GM18873 (cell line): Measurements from ENCODE around the gene MTHFD1L.
"Not testable (repeated sequence)": the region's sequence is repeated elsewhere in the genome, so short reads cannot be mapped to it uniquely, and the experiment has no call there.

Experiments used
- ATAC-seq: cut with Tn5 transposase; IDR thresholded peaks from one replicate; pipeline ENCODE4 v1.9.1; 2021; ENCODE audit warnings: mild to moderate bottlenecking, moderate library complexity, moderate number of reproducible peaks; ENCODE audit not compliant: unreplicated experiment, low FRiP score

Gene MTHFD1L

DNA sequence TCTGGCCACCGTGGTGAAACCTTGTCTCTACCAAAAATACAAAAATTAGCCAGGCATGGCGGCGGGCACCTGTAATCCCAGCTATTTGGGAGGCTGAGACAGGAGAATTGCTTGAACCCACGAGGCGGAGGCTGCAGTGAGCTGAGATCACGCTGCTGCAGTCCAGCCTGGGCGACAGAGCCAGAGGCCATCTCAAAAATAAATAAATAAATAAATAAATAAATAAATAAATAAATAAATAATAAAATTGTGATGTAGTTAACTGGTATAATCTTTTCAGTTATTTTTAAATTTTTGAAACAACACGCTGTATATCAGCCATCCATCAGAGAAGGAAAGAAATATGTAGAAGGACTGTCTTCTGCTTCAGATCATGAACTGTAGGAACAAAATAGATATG lies 221.6 kb downstream of the MTHFD1L start:
- ATAC-seq, result not testable (repeated sequence)

DNA sequence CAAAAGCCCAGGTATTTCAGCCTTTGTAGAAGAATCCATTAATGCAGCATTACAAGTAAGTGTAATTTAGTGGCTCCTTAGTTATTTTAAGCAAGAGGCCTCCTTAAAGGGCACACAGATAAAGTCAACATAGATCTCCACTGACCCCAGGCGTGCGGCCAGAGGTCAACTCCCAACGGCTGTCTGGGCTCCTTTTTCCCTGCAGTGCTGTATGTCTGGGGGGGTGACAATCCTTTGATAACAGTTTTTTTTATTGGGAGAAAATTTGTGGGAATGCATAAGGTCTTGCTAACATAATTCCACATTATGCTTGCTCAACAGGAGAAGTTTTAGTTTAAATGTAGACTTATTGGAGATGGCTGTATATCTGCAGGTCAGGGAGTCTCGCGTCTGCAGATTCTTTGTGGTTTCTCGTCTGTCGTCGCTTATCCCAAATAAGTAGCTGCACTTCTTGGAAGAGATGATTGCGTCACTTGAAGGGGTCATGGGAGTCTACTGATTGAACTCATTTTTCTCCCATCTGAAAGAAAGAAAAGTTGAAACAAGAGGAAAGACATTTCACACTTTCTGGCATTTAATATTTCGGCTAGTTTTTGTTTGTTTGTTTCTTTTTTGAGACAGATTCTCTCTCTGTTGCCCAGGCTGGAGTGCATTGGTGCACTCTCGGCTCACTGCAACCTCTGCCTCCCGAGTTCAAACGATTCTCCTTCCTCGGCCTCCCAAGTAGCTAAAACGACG lies 222.5 kb downstream of the MTHFD1L start:
- ATAC-seq, result no peak

DNA sequence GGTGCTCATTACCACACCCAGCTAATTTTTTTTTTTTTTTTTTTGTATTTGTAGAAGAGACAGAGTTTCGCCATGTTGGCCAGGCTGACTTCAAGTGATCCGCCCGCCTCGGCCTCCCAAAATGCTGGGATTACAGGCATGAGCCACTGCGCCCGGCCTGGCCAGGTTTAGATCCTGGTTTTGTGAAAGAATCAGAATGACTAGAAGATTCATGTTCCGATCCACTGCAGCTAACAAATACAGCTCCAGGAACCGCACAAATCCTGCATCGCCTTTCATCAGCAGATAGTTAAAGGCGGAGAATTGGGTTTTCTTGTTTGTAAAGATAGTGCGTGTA lies 223.1 kb downstream of the MTHFD1L start:
- no peak for ATAC-seq

DNA sequence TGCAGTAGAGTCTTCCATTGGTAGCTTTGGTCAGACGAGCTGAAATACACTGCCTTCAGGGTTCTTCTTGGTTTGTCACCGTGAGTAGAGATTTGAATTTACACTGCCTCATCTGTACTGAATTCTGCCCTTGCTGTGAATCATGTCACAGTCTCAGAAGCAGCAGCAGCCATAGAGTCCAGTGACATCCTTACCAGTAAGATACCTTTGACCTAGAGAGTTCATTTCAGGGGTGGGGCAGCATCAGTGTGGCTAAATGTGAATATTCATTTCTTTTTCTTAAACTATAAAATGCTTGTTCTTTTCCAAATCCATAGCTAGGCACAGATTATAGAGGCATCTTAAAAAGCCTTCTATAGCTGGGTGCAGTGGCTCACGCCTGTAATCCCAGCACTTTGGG lies 223.5 kb downstream of the MTHFD1L start:
- no peak for ATAC-seq

DNA sequence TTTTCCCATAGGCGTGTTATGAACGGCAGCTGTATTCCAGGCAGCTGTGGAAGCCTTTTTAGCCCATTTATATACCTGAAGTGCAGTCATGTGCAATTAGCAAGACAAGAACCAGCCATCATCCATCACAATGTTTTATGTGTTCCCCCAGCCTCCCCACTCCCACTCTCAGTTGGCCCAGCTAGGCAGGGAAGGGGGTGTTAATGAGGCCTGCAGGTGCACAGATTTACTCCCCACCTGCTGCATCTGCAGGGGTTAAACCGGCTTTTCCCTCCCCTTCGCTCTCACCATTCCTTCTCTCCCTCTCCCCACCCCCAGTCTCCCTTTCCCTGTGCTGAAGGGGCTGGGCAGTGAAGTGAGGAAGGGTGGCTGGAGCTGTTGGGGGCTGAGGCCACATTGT lies 224.5 kb downstream of the MTHFD1L start:
- no peak for ATAC-seq

DNA sequence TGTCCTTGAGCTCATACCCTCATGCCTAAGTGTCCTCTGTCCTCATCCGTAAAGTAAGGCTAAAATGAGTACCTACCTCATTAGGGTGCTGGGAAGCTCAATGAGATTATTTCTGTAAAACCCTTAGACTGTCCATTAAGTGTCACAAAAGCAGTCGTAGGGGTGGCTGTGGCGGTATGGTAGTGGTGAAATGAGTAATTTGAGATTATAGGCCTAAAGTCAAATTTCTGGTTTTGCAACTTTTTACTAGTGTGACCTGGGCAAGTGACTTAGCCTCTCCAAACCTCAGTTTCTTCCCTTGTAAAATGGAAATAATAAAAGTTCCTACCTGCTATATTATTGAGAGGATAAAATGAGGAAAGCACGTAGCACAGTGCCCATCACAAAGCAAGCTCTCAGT lies 226.1 kb downstream of the MTHFD1L start:
- ATAC-seq, result no peak

DNA sequence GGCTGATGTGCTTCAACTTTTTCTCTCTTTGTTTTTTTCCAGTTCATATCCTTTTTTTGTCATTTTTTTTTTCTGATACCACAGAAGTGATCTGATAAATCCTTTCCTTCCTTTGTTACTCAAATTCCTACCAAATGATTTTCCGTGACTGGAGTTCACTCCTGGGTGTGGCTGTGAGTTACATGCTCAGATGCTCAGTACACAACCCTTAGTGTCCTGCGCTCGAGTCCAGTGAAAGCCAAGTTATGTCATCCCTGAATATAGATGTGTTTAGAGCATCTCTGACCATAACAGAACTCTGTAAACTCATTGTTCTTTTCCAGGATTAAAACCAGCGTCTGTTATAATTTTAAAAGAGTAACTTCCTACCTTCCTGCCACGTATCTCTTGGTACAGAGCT lies 227.1 kb downstream of the MTHFD1L start:
- ATAC-seq, result no peak

DNA sequence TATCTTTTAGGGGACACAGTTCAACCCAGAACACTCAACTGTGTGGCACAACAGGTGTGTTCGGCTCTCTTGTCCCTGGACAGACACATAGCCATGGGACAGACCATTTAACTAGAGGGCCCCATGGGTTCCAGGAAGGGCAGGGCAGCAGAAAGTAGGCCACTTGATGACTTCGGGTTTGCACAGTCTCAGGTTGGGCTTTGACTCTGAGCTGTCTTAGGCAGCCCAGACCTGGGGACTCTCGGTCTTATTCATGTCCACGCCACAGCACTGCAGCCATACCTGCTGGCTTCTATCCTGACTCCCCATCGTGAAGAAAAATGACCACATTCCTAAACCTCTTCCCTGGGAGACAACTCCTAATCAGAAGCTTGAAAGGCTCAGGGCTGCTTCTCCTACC lies 228.2 kb downstream of the MTHFD1L start:
- no peak for ATAC-seq

DNA sequence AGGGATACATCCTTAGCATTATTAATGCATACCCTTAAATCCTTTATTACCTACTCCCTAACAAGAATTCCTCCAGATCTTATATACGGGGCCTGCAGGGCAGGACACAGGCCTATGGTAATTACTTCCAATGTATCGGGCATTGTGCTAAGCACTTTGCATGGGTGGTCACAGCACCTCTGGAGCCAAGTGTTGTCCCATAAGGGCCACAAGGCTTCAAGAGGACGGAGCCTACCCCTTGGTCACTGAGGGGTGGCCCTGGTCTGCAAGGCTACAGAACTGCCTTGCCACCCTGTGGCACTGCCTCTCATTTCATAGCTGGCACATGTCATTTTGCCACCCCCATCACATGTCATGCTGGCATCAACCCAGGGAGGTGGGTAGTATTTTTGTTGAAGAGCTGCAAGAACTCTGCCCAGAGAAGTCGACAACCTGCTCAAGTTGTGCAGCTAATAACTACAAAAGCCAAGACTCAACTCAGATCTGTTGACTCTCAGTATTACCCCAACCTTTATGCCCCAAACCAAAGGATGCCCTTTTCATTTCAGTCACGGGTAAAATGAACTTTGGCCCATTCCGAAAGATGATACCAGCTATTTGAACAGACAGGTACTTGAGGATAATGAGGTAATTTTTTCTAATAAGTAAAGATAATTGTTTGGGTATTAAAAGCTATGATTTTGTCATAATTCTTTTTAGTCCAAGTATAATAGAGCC lies 230.2 kb downstream of the MTHFD1L start:
- ATAC-seq, result no peak

DNA sequence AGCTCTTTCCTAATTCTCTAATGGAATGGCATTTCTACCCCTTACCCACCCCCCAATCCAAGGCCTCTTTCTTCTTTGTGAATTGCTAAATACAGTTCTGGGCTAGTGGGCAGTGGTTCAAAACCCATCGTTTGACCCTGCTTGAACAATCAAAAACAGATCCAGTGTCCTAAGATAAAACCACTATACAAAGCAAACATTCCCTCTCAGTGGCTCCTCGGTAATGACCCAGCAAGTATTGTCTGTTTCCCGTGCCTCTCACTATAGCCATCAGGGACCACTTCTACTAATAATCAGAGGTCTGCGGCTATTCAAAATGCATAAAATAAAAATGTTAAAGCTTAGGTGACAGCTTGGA lies 230.7 kb downstream of the MTHFD1L start:
- no peak for ATAC-seq

DNA sequence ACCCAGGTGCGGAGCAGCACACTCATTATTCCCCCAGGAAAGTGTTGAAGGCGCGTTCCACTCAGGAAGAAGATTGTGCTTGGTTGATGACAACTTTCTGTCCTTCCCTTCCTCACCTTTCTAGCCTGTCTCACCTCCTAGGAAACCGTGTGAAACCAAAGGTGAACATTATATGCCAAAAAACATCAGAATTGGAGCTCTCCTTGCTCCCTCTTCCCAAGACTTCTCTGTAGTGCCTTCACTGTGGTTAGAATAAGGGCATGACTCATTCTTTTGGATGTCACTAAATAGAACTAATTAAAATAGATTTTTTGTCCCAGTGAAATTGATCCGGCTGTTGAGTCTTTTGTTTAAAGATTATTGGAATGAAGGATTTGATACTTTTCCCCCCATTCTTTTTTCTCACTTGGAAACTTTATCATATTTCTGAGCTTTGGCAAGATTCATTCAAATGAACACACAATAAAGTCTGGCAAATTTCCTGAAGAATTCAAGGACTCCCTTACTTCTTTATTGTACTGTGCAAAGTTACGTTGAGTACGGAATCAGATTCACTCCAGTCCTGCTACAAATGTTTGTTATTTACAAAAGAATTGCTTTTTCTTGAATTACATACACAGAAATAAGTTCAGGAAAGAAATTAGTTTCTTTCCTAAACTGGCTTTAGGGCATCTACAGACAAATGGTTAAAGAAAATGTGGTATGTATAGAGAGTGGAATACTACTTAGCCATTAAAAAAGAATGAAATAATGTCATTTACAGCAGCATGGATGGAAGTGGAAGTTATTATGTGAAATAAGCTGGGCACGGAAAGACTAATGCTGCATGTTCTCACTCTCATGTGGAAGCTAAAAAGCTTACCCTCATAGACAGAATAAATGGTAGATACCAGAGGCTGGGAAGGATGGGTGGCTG lies 231.4 kb downstream of the MTHFD1L start:
- no peak for ATAC-seq

DNA sequence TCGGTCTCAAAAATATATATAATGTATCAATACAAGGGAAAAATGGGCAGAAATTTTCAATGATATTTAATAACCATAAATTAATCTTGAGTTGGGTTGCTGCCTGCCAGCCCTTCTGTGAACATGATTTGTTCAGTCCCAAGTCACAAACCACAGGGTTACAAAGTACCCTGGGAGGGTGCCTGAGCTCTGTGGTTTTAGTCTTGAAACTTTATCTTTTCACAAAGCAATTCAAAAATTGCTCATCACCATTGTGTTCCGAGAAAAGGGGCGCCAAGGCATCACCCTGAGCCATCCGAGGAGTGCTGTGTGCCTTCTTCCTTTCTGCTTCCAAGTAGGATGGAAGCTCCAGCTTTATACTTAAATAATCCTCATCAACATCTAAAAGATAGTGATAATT lies 232.7 kb downstream of the MTHFD1L start:
- ATAC-seq, result no peak

DNA sequence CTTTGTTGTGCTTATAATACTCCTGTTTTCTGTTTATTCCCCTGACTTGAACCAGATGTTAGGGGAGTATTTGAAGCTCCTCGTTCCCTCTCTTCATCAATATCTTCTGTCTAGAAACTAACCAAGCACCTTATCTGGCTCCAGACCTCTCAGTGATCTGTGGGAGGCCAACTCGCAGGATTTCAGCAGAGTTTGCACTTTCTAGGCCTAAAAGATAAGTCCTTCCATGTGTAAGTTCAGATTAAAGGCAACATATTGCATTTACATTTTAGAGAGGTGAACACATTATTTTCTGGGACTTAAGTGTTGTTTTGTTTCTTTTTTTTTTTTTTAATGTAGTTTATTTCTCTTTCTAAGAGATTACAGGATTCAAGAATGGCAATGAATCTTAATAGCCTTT lies 234.8 kb downstream of the MTHFD1L start:
- ATAC-seq, result no peak

DNA sequence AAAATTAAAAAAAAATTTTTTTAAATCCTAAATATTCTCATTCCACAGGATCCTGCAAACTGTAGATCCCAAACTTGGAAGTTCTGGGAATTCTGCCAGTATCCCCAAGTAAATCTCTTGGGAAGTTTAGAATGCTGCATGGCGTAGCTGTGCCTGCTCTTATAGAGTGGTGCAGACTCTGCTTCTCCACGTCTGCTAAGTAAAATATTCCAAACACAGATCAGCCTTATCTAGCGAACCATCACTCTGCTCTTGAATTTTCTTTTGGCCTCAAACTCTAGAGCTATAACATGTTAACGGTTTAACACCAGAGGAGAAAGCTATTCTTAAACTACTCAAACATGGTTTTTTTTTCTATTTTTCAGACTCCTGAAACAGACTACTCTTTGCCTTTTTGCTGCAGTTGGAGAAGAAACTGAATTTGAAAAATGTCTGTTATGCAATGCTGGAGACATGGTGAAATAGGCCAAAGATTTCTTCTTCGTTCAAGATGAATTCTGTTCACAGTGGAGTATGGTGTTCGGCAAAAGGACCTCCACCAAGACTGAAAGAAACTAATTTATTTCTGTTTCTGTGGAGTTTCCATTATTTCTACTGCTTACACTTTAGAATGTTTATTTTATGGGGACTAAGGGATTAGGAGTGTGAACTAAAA lies 235.8 kb downstream of the MTHFD1L start:
- ATAC-seq, result no peak

DNA sequence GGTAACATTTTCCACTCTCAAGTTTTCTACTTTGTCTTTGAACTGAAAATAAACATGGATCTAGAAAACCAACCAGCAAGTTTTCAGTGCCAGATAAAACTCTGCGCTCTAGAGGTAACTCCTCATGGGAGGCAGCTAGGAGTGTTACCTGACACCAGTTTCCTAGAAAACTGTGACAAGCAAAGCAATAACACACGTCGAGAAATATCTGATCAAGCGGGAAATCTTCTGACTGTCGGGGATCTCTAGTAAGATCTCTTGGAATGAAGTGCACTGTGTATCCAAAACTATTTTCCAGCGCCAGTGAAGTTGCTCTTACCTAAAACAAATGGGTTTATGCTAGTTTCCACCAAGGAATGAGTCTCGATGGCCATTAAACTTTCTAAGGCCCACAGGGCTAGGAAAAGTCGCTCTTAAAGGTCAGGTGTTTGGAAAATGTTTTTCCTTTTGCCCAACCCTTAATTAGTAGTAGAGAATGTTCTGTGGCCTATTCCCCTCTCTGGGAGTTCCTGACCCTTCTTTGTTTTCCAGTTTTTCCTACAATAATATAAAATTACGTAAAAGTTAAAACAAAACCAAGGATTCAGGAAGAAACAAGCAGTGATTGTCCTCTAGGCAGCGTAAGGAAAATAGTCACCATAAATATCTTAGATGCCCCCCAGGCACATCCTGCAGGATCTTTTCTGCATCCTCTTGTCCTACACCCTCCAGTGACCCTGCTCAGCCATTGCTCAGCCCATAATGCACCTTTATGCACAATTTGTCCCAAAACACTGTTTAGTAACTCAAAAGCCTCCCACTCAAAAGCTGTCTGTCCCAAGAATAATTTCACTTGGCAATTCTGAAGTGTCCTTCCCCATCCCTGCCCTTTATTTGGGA lies 236.6 kb downstream of the MTHFD1L start:
- ATAC-seq, result no peak

DNA sequence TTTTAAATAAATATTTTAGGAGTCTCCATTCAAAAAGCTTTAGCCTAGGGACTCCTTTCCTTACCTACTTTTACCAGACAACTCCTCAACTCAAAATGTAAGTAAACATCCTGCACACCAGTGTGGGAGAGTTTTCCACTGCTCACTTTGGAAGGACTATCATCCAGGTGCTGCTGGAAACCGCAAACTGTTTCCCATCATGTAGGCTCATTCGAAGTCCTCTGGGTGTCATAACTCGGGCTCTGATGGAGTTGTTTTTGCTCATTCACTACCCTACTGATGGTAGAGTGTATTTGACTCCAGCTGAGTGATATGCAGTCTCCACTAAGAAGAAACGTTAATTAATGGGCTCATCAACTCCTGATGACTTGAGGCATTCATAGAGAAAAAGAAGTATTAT lies 237.8 kb downstream of the MTHFD1L start:
- ATAC-seq, result no peak

DNA sequence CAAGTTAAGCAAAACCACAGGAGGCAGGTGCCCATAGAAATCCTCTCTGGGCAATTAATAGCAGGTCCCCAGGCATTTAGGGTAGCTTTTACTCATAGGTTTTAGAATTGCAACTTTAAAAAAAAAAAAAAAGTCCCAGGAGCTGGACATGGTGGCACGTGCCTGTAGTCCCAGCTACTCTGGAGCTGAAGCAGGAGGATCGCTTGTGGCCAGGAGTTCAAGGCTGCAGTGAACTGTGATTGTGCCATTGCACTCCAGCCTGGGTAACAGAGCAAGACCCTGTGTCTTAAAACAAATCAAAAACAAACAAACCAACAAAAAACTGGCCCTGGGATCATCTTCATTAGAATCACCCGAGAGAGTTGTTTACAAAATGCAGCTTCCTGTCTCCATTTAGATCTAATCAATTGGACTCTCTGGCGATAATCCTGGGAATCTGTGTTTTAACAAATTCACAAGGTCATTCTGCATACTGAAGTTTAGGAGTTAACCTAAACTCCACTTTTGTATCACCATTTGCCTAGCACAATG lies 242.5 kb downstream of the MTHFD1L start:
- ATAC-seq, result no peak

DNA sequence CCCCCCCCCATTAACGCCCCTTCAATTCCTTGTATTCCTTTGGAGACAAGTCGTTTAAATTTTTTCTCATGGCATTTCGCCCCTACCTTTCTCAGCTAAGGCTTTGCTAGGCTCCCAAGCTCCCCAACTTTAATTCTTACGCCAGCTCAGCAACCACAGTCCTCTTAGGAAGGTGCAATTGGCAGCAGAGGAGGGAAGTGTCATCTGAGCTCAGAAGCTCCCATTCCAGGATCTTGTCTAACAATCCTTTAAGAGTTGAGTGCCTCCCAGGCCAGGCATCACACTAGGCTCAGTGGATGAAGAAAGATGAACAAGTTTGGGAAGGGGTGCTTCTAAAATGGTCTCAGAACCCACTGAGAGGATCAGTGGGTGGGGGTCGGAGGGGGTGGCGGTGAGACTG lies 243.0 kb downstream of the MTHFD1L start:
- ATAC-seq, result no peak

DNA sequence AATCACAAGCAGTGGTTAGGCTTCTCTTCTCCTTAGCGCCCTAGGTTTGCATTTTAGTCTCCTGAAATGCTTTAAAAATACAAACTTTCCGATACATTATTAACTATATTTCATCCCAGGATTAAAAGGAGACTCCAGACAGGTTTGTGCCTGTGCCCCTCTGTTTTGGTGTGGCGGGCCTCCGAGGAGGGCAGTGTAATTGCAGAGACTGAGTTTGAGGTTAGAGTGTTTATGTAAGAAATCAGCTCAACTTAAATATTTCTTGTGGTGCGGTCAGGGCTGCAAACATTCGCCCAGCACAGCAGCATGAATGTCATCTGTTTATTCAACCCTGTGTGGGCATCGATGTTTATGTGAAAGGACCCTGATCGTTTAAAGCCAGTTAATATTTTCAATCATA lies 243.9 kb downstream of the MTHFD1L start:
- ATAC-seq, result no peak
